Uterus (tissue), 4 donors: ENCODE results near the gene C1orf159. TPM values are rescaled to one million over a fixed set of nuclear protein-coding genes. Genes with fewer than 3 reads are reported as not detected.
"Not testable (repeated sequence)": the region's sequence is repeated elsewhere in the genome, so short reads cannot be mapped to it uniquely, and the experiment has no call there.

Experiments used
- DNase-seq, 2 donors: peaks; one replicate each; pipeline ENCODE4 v3.0.0-alpha.2; 2019 to 2020
- H3K27ac ChIP-seq, 2 donors: fragments of 200-600 bp; sonication (generic); 1 replicate in 1 of 2; 2 replicates in 1 of 2; pipeline ENCODE4 v1.5.1; 2016 to 2018
- H3K27me3 ChIP-seq, 2 donors: fragments of 200-600 bp; sonication (generic); one replicate each; pipeline ENCODE4 v1.5.1; 2018 to 2019; ENCODE audit warnings: control low read depth in 1 of 2
- H3K36me3 ChIP-seq, 2 donors: fragments of 200-600 bp; sonication (generic); one replicate each; pipeline ENCODE4 v1.5.1; 2019; ENCODE audit warnings: control low read depth in 1 of 2
- H3K4me1 ChIP-seq, 2 donors: fragments of 200-600 bp; sonication (generic); one replicate each; pipeline ENCODE4 v1.5.1; 2018 to 2019; ENCODE audit warnings: control low read depth in 1 of 2
- H3K4me3 ChIP-seq, 2 donors: fragments of 200-600 bp; sonication (generic); 1 replicate in 1 of 2; 2 replicates in 1 of 2; pipeline ENCODE4 v1.5.1; 2018 to 2019; ENCODE audit warnings: mild to moderate bottlenecking in 1 of 2
- H3K9me3 ChIP-seq, 2 donors: fragments of 200-600 bp; sonication (generic); one replicate each; pipeline ENCODE4 v1.5.1; 2019; ENCODE audit warnings: control low read depth in 1 of 2
- CTCF ChIP-seq, 4 experiments: fragments of 200-600 bp in 2 of 4; fragments of 450-650 bp in 2 of 4; sonication (generic) in 2 of 4; IDR thresholded peaks; one replicate each; pipeline ENCODE4 v1.5.1; 2016 to 2019; ENCODE audit warnings: antibody characterized with exemption in 4 of 4, mild to moderate bottlenecking in 2 of 4, moderate library complexity in 1 of 4
- POLR2A ChIP-seq, 2 donors: fragments of 450-650 bp; IDR thresholded peaks; one replicate each; pipeline ENCODE4 v1.6.1; 2016; ENCODE audit warnings: antibody characterized with exemption in 2 of 2, mild to moderate bottlenecking in 1 of 2, moderate library complexity in 1 of 2
- intact Hi-C: fragments of 100-400 bp; cut with DNase I; formaldehyde crosslinking; loops from one replicate; pipeline ENCODE4 v1.15.1; 2023; ENCODE audit warnings: low total_unique reads
- total RNA-seq, 4 donors: library from RNA; depleted of rRNA in 3 of 4; stranded (reverse); fragments of >200 nt in 3 of 4; gene quantifications; one replicate each; pipeline versions ENCODE4 v1.1.0 to v1.2.4, GENCODE V29; 2014 to 2023
- donor health status: DM: yes; HTN: yes; CAD: no.

The C1orf159 gene
- total RNA-seq, 4 donors from 2014 or later = 4.9 to 20.0 (median 17.9) TPM

DNA sequence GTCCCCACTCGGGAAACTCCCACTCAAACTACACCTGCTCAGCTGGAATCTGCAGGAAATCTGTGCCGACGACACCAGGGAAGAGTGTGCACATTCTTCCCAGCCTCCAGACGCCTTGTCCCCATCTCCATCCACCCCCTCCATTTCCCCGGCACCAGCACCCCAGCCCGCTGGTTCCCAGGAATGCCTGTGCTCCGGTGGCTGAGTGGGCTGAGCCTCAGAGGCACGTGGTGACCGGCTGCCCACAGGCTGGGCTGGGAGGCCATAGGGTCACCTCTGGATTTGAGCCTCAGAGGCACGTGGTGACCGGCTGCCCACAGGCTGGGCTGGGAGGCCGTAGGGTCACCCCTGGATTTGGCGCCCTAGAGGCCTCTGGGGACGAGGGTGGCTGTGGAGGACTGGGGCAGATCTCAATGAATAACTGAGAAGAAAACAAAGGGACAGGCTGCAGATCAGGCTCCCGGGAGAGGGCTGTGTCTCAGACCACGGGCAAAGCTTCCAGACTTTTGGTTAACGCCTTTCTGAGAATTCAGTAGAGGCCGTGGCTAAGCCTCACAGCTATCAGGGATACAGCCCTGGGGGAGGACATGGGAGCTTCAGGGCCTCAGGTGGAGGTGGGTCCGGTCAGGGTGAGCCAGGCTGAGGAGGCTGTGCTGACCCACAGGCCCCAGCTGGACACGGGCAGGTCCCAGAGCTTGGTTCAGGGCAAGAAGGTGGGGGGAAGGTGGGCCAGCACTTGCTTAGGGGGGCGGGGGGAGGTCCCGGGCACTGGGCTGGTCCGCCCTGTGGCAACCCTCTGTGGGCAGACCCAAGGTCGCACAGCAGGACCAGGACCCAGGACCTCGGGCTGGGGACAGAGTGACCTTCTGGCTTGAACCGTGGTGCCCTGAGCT, 40.5 kb upstream of the C1orf159 start:
- no peak for DNase-seq
- Histone ChIP-seq H3K27ac (no peak overlapping the region), H3K27me3 (no peaks in the 10 kb centered on the region), H3K36me3 (no peaks in the 10 kb centered on the region), H3K4me3 (no peak overlapping the region), H3K4me1 (peaks cover 0 to 7% of the 10 kb centered on the region in 2 donors), H3K9me3 (no peaks in the 10 kb centered on the region)
- TF ChIP-seq CTCF (IDR thresholded peaks at IDR 0.05) (no peak), POLR2A (IDR thresholded peaks at IDR 0.05) (no peak)
- intact Hi-C loops = no loop called here

GRCh38 chr1:1155258-1155657, 39.4 kb upstream of the C1orf159 start:
- TF ChIP-seq POLR2A (IDR thresholded peaks at IDR 0.05) = no peak
- no peak for TF ChIP-seq CTCF (IDR thresholded peaks at IDR 0.05)
- intact Hi-C loops = no loop called here
- DNase-seq = no peak
- Histone ChIP-seq H3K27ac (no peak overlapping the region), H3K9me3 (no peaks in the 10 kb centered on the region), H3K36me3 (no peaks in the 10 kb centered on the region), H3K27me3 (no peaks in the 10 kb centered on the region), H3K4me3 (no peak overlapping the region), H3K4me1 (peaks cover 0 to 7% of the 10 kb centered on the region in 2 donors)

GRCh38 chr1:1153874-1154273, 38.0 kb upstream of the C1orf159 start:
- Histone ChIP-seq H3K27me3 (no peaks in the 10 kb centered on the region), H3K4me1 (peaks cover 0 to 7% of the 10 kb centered on the region in 2 donors), H3K27ac (no peak overlapping the region), H3K36me3 (no peaks in the 10 kb centered on the region), H3K9me3 (no peaks in the 10 kb centered on the region), H3K4me3 (no peak overlapping the region)
- no peak for DNase-seq
- TF ChIP-seq POLR2A (IDR thresholded peaks at IDR 0.05) (no peak), CTCF (IDR thresholded peaks at IDR 0.05) (no peak)
- intact Hi-C loops = no loop called here

DNA sequence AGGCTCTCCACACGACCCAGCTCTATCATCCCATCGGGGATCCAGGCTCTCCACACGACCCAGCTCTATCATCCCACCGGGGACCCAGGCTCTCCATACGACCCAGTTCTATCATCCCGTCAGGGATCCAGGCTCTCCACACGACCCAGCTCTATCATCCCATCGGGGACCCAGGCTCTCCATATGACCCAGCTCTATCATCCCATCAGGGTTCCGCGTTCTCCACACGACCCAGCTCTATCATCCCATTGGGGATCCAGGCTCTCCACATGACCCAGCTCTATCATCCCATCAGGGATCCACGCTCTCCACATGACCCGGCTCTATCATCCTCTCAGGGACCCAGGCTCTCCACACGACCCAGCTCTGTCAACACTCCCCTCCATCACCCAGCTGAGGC, 37.3 kb upstream of the C1orf159 start:
- intact Hi-C loops, H3K27ac ChIP-seq, H3K4me1 ChIP-seq, DNase-seq, H3K27me3 ChIP-seq, H3K9me3 ChIP-seq, H3K36me3 ChIP-seq, H3K4me3 ChIP-seq: not testable (repeated sequence)

- H3K4me3 ChIP-seq, H3K36me3 ChIP-seq, H3K27me3 ChIP-seq, DNase-seq, intact Hi-C loops, H3K27ac ChIP-seq, H3K9me3 ChIP-seq, H3K4me1 ChIP-seq: not testable (repeated sequence)
Observed at GRCh38 chr1:1152431-1152830, 36.5 kb upstream of the C1orf159 start.

DNA sequence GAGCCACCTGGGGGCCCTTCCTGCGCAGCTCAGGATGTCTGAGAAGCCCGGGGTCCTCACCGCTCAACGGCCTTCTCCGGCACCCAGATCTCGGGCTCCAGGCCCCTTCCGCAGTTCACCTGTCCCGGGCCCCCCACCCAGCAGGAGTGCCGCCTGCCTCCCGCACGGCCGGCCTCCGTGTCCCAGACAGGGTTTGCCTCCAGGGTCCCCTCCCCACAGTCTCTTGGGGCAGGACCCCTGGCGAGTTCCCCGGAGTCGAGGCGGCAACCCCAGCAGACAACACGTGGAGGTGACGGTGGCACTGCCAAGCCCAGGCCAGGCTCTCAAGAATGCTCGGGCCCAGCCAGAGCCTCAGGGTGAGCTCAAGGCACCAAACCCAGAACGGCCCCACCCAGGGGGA, 35.4 kb upstream of the C1orf159 start:
- intact Hi-C loops = no loop called here
- no peaks in the 10 kb centered on the region for H3K36me3 ChIP-seq
- TF ChIP-seq POLR2A (IDR thresholded peaks at IDR 0.05) (no peak), CTCF (IDR thresholded peaks at IDR 0.05) (no peak)

More for the DNA sequence above, 35.4 kb upstream of the C1orf159 start:
- H3K27ac ChIP-seq = no peak overlapping the region
- no peak overlapping the region for H3K4me3 ChIP-seq
- no peaks in the 10 kb centered on the region for H3K4me1 ChIP-seq
- DNase-seq = no peak
- no peaks in the 10 kb centered on the region for H3K9me3 ChIP-seq
- no peaks in the 10 kb centered on the region for H3K27me3 ChIP-seq
